CD4-positive, alpha-beta T cell treated with Interleukin-1 beta for 1 hour (primary cell): ENCODE results near the gene PLA2G15.
A peak's percentile ranks its signal among the peaks of the same experiment; 100 is the strongest.

Source experiments
- DNase-seq, 2 donors: peaks; one replicate each; pipeline ENCODE4 v3.0.0-alpha.2; 2020 to 2022

The PLA2G15 gene

DNA sequence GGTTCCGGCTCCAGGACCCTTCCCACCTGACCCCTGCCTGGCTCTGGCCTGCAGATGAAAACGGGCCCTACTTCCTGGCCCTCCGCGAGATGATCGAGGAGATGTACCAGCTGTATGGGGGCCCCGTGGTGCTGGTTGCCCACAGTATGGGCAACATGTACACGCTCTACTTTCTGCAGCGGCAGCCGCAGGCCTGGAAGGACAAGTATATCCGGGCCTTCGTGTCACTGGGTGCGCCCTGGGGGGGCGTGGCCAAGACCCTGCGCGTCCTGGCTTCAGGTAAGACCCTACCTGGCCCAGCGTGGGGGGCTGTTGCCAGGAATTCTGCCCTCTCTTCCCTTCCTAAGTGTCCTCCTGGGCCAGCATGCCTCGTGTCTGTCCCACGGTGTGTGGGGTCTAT lies 10.5 kb downstream of the PLA2G15 start:
- no peak for DNase-seq

- DNase-seq, result peak in 1 of 2 donors; percentile 48
Observed at GRCh38 chr16:68257251-68257905, 12.2 kb downstream of the PLA2G15 start.

- DNase-seq, result no peak
Observed at GRCh38 chr16:68257906-68258800, 13.0 kb downstream of the PLA2G15 start.

- no peak for DNase-seq
Observed at GRCh38 chr16:68259007-68259825, 14.0 kb downstream of the PLA2G15 start.

DNA sequence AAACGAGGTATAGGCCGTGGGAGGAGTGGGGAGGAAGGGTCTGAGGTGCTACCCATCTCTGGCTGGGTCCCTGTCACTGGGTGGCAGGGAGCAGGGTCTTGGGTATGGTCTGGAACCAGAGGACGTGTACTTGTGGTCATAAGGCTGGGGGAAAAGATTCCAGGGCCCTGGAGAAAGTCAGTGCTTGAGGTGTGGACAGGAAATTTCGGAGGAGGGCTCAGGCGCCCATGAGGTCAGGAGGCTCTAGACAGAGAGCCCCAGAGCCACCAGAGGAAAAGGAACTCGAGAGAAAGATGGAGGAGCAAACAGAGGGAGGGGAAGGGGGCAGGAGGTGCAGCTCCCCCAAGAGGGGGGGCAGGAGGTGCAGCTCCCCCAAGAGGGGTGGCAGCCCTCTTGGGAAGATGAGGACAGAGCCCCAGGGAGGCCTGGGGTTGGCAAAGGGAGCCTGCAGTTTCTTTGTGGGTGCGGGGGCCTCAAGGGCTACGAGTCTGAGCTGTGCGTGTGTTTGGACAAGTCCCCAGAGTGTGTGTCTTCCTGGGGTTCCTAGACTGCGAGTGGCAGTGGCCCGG lies 18.5 kb downstream of the PLA2G15 start:
- DNase-seq, result no peak

DNA sequence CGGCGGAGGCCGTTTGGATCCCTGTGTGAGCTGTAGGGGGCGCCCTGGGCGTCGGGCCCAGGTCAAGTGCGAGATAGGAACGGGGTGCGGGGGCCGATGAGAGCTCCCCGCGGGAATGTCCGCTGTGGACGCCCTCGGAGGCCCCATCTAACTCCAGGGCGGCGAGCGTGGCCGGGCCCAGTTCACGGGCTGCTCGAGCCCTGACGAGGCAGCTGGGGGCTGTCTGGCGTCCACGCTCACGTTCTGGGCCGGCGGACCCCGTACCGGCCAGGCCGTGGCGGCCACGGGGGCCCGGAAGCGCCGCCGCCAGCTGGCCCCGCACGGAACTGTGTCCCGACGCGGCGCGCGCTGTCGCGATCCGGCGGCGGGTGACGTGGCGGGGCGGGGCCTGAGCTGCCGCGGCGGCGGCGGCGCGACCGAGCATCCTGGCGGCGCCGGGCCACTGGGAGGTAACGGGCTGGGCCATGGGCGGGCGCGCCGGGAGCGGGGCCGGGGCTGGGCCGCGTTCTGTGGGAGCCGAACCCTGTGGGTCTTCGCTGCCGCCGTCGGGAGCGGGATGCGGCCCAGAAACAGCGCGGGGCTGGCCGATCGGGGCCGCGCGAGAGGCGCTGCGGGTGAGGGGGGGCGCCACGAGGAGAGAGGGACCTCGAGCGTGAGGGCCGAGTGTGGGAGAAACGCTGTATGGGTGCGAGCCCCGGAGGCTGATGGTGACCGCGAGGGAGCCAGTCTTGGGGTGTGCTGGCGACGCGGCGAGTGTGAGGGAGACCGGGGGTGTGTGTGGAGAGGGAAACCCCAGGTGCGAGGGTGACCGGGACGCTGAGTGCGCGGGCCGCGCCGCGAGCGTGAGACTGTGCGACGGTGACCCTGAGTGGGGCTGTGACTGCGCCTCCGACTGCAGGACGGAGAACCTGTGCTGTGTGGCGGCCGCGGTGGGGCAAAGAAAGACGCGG lies 19.2 kb downstream of the PLA2G15 start, which contains the start of gene SLC7A6:
Gene SLC7A6, plus strand, starts transcription at position 399 of the 950 bp plus-strand sequence. CDS start 10,201 bp downstream, outside the sequence.
- peak; percentile 83 to 84 for DNase-seq

- peak; percentile 49 to 50 for DNase-seq
Observed at GRCh38 chr16:68265078-68265920, 20.1 kb downstream of the PLA2G15 start.

DNA sequence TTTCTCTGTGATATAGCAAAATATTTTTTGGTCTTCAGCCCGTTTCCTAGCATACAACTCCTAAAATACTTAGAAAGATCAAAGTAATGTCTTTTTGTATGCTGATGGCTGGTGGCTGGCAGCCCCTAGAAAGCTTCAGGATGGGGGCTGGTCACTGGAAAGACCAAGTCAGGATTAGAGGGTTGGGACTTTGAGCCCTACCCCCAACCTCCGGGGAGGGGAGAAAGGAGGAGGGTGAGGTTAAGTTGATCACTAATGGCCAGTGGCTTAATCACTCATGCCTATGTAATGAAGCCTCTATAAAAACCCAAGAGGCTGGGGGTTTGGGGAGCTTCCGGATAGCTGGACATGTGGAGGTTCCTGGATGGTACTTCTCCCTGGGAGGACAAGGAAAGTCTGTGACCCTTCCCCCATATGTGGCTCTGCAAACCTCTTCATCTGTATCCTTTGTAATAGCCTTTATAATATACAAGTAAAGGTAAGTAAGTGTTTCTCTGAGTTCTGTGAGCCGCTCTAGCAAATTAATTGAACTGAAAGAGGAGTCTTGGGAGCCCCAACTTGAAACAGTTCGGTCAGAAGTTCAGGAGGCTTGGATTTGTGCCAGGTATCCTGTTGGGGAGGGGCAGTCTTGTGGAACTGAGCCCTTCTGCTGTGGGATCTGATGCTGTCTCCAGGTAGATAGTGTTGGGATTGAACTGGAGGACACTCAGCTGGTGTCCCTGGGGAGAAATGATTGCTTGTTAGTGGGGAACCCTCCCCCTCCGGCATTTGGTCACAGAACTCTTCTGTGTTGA lies 22.6 kb downstream of the PLA2G15 start:
- no peak for DNase-seq

DNA sequence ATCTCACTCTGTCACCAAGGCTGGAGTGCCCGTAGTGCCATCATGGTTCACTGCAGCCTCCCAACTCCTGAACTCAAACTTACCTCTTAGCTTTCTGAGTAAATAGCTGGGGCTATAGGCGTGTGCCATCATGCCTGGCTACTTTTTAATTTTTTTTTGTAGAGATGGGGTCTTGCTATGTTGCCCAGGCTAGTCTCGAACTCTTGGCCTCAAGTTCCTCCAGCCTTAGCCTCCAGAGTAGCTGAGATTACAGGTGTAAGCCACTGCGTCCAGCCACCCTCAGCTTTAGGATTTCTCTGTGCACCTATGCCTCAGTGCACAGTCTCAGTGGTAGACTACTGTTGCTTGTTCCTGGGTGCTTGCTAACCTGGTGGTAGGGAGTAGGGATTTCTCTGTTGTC lies 24.6 kb downstream of the PLA2G15 start:
- no peak for DNase-seq

DNA sequence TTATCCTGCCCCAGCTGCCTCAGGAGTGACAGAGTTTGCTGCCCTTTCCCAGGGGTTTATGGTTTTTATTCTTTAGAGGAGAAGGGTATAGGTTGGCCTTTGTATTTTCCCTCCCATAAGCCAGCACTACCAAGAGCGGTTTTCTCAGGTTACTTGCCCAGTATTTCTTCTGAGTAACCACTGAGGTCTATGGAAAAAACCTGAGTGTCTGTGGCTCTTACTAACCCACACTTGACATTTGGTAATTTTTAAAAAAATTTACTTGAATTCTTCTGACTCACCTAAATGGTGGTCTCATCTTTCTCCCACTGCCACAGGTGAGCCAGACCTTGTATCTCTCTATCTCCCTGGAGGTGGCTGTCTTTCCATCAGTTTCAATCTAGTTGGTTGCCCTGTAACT lies 25.2 kb downstream of the PLA2G15 start:
- no peak for DNase-seq

GRCh38 chr16:68272507-68273209 lies 27.5 kb downstream of the PLA2G15 start:
- DNase-seq, result peak; percentile 51 to 61

DNA sequence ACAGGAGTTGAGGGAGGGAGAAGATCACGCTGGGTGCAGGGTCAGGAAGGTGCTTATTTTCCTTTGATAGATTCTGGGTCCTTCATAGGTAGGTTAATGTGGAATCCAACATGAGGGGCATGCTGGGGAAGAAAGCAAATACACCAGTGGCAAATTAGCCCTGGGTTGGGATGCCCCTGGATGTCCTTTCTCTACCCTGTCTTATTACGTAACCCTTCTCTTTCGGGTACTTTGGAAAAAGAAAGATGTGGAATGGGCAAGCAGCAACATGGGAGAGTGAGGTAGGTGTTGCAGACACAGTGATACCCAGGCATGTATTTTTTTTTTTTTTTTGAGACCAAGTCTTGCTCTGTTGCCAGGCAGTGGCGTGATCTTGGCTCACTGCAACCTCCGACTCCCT lies 28.3 kb downstream of the PLA2G15 start:
- no peak for DNase-seq

DNA sequence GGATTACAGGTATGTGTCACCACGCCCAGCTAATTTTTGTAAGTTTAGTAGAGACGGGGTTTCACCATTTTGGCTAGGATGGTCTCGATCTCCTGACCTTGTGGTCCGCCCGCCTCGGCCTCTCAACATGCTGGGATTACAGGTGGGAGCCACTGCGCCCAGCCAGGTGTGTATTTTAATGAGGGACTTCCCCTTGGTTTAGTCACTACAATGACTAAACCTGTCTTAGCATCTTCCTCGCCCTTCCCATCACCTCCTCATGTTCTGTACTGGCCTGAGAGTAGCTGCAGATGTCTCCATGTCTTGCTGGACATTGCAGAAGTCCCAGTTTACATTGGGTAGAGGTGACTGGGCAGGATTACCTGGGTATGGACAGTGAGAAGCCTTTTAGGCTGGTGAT lies 28.7 kb downstream of the PLA2G15 start:
- no peak for DNase-seq

GRCh38 chr16:68274441-68274840 lies 29.3 kb downstream of the PLA2G15 start:
- no peak for DNase-seq

- DNase-seq, result peak; percentile 40 to 60
Observed at GRCh38 chr16:68275611-68276191, 30.5 kb downstream of the PLA2G15 start.

DNA sequence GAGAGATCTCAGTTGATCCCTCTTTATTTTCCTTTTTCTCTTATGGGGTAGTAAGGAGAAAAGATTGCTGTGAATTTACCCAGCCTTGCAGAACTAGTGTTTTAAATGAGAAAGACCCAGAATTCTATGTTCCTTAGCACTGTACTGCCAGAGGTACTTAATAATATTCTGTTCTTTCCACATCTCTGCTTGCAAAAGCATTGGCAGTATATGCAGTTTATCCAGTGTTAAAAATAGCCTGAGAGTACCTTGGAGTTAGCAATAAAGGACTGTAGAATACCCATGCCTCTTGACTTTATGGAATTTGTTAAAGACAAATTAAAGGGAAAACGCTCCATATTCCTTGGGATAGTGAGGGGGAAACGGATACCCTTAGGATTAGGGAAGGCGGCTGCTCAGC lies 31.1 kb downstream of the PLA2G15 start:
- DNase-seq, result no peak

- DNase-seq, result no peak
Observed at GRCh38 chr16:68279726-68280558, 34.8 kb downstream of the PLA2G15 start.
